Subcutaneous adipose tissue (tissue), 4 donors: ENCODE measurements around the gene SKOR1. TPM values are rescaled to one million over a fixed set of nuclear protein-coding genes. Genes with fewer than 3 reads are reported as not detected.

ENCODE experiments used
- CTCF ChIP-seq: fragments of 450-650 bp; IDR thresholded peaks from one replicate; pipeline ENCODE4 v1.5.1; 2016; ENCODE audit warnings: low read depth, mild to moderate bottlenecking, control low read depth, antibody characterized with exemption, moderate library complexity
- total RNA-seq, 4 donors: library from RNA; depleted of rRNA; stranded (reverse); fragments of >200 nt; gene quantifications; one replicate each; pipeline ENCODE4 v1.1.0, GENCODE V29; 2016

The SKOR1 gene
- total RNA-seq, 4 donors from 2014 or later = 0.17 to 2.8 (median 0.44) TPM; not detected in 1

GRCh38 chr15:67863442-67863987, 38.2 kb downstream of the SKOR1 start:
- TF ChIP-seq CTCF = no peak

- TF ChIP-seq CTCF = no peak
Observed at GRCh38 chr15:67865331-67865730, 40.0 kb downstream of the SKOR1 start.

GRCh38 chr15:67865766-67866165, 40.5 kb downstream of the SKOR1 start:
- no peak for TF ChIP-seq CTCF

- TF ChIP-seq CTCF = no peak
Observed at GRCh38 chr15:67869701-67870100, 44.4 kb downstream of the SKOR1 start.

- no peak for TF ChIP-seq CTCF
Observed at GRCh38 chr15:67870868-67871408, 45.6 kb downstream of the SKOR1 start.

- TF ChIP-seq CTCF = no peak
Observed at GRCh38 chr15:67873777-67874176, 48.5 kb downstream of the SKOR1 start.

GRCh38 chr15:67878712-67879206, 53.5 kb downstream of the SKOR1 start:
- TF ChIP-seq CTCF = no peak
